ENCODE results near the gene MGAT3.

MGAT3 gene

GRCh38 chr22:39426380-39427043, 30.3 kb upstream of the MGAT3 start:
- ChIA-PET POLR2A (no interaction called here), CTCF (no interaction called here)
- TF ChIP-seq SUZ12 (IDR thresholded peaks at IDR 0.05): no peak
- no peak for TF ChIP-seq ELF4 (IDR thresholded peaks at IDR 0.05)
- no peak for TF ChIP-seq LEF1 (IDR thresholded peaks at IDR 0.05; ENCODE audit: borderline replicate concordance)
- TF ChIP-seq NFRKB (IDR thresholded peaks at IDR 0.05): no peak
- no peak for TF ChIP-seq FOXK2 (IDR thresholded peaks at IDR 0.05)
- no peak for TF ChIP-seq FOXM1 (IDR thresholded peaks at IDR 0.05; ENCODE audit: borderline replicate concordance)
- TF ChIP-seq L3MBTL2 (conservative IDR thresholded peaks at IDR 0.05): no peak
- no peak for TF ChIP-seq HDGF (IDR thresholded peaks at IDR 0.05; ENCODE audit: borderline replicate concordance)
- no peak for DNase-seq (ENCODE audit: extremely low spot score)

- ChIA-PET CTCF (interaction anchor here (0.6 kb wide), 1 partner anchor 647 kb away, joined by 3 read pairs; no protein-coding TSS in a partner anchor), POLR2A (interaction anchor here (2.1 kb wide), 1 partner anchor 108 kb away, joined by 5 read pairs; no protein-coding TSS in a partner anchor)
- TF ChIP-seq FOXA1 (IDR thresholded peaks at IDR 0.05) (no peak), ARNT (IDR thresholded peaks at IDR 0.05) (no peak), CTBP1 (IDR thresholded peaks at IDR 0.05; ENCODE audit: borderline replicate concordance) (no peak), PKNOX1 (IDR thresholded peaks at IDR 0.05) (no peak), TARDBP (IDR thresholded peaks at IDR 0.05) (no peak), LEF1 (IDR thresholded peaks at IDR 0.05; ENCODE audit: borderline replicate concordance) (no peak), L3MBTL2 (conservative IDR thresholded peaks at IDR 0.05) (no peak), BHLHE40 (IDR thresholded peaks at IDR 0.05; ENCODE audit: borderline replicate concordance) (no peak), SUZ12 (IDR thresholded peaks at IDR 0.05) (no peak), FOXM1 (IDR thresholded peaks at IDR 0.05; ENCODE audit: borderline replicate concordance) (no peak), ELF4 (IDR thresholded peaks at IDR 0.05) (no peak), FOXK2 (IDR thresholded peaks at IDR 0.05) (no peak), HDGF (IDR thresholded peaks at IDR 0.05; ENCODE audit: borderline replicate concordance) (no peak)
- DNase-seq (ENCODE audit: extremely low spot score): no peak
Measured at GRCh38 chr22:39427751-39428596, 28.8 kb upstream of the MGAT3 start.

GRCh38 chr22:39428597-39429071, 28.2 kb upstream of the MGAT3 start:
- TF ChIP-seq SP1 (IDR thresholded peaks at IDR 0.05): no peak
- no peak for TF ChIP-seq TARDBP (IDR thresholded peaks at IDR 0.05)
- ChIA-PET CTCF (no interaction called here), POLR2A (interaction anchor here (2.1 kb wide), 1 partner anchor 108 kb away, joined by 5 read pairs; no protein-coding TSS in a partner anchor)
- no peak for DNase-seq (ENCODE audit: extremely low spot score)

GRCh38 chr22:39429186-39429585, 27.6 kb upstream of the MGAT3 start:
- CTCF ChIA-PET: no interaction called here
- POLR2A ChIA-PET: interaction anchor here (2.1 kb wide), 1 partner anchor 109 kb away, joined by 5 read pairs; no protein-coding TSS in a partner anchor
- TF ChIP-seq SP1 (IDR thresholded peaks at IDR 0.05) (no peak), NFRKB (IDR thresholded peaks at IDR 0.05) (no peak), ELF4 (IDR thresholded peaks at IDR 0.05) (no peak), SUZ12 (IDR thresholded peaks at IDR 0.05) (no peak), FOXA1 (IDR thresholded peaks at IDR 0.05) (no peak), ZNF384 (IDR thresholded peaks at IDR 0.05) (no peak), CTBP1 (IDR thresholded peaks at IDR 0.05; ENCODE audit: borderline replicate concordance) (no peak)
- no peak for DNase-seq (ENCODE audit: extremely low spot score)

GRCh38 chr22:39429916-39430575, 26.8 kb upstream of the MGAT3 start:
- POLR2A ChIA-PET: no interaction called here
- TF ChIP-seq ZNF384 (IDR thresholded peaks at IDR 0.05): no peak
- no peak for TF ChIP-seq TARDBP (IDR thresholded peaks at IDR 0.05)
- TF ChIP-seq ARNT (IDR thresholded peaks at IDR 0.05): no peak
- TF ChIP-seq PKNOX1 (IDR thresholded peaks at IDR 0.05): no peak
- no peak for TF ChIP-seq NFRKB (IDR thresholded peaks at IDR 0.05)
- no peak for TF ChIP-seq FOXA1 (IDR thresholded peaks at IDR 0.05)
- no peak for TF ChIP-seq FOXM1 (IDR thresholded peaks at IDR 0.05; ENCODE audit: borderline replicate concordance)
- no peak for TF ChIP-seq SUZ12 (IDR thresholded peaks at IDR 0.05)
- TF ChIP-seq LEF1 (IDR thresholded peaks at IDR 0.05; ENCODE audit: borderline replicate concordance): no peak
- TF ChIP-seq BHLHE40 (IDR thresholded peaks at IDR 0.05; ENCODE audit: borderline replicate concordance): no peak
- TF ChIP-seq CTBP1 (IDR thresholded peaks at IDR 0.05; ENCODE audit: borderline replicate concordance): no peak
- TF ChIP-seq FOXK2 (IDR thresholded peaks at IDR 0.05): no peak
- no peak for TF ChIP-seq SP1 (IDR thresholded peaks at IDR 0.05)
- no peak for TF ChIP-seq L3MBTL2 (conservative IDR thresholded peaks at IDR 0.05)
- no peak for TF ChIP-seq ELF4 (IDR thresholded peaks at IDR 0.05)
- TF ChIP-seq HDGF (IDR thresholded peaks at IDR 0.05; ENCODE audit: borderline replicate concordance): no peak
- DNase-seq (ENCODE audit: extremely low spot score): no peak
- CTCF ChIA-PET: no interaction called here

GRCh38 chr22:39430576-39431150, 26.1 kb upstream of the MGAT3 start:
- CTCF ChIA-PET: no interaction called here
- POLR2A ChIA-PET: no interaction called here
- DNase-seq (ENCODE audit: extremely low spot score): no peak
- TF ChIP-seq TARDBP (IDR thresholded peaks at IDR 0.05) (no peak), FOXK2 (IDR thresholded peaks at IDR 0.05) (no peak)
